Activated CD8-positive, alpha-beta memory T cell treated with anti-CD3 and anti-CD28 coated beads, Interleukin-2, amount 50 U/mL, for 4 hours (primary cell): ENCODE results near the gene FAM217B.
"Not testable (repeated sequence)": the region's sequence is repeated elsewhere in the genome, so short reads cannot be mapped to it uniquely, and the experiment has no call there.

Source experiments
- DNase-seq: peaks from one replicate; pipeline ENCODE4 v3.0.0-alpha.2; 2020

Gene FAM217B

GRCh38 chr20:59939052-59939878, 924 bp upstream of the FAM217B start:
- peak; percentile 16 for DNase-seq

- no peak for DNase-seq
These were observed 385 bp upstream of the FAM217B start for GRCh38 chr20:59939879-59940128.

GRCh38 chr20:59940956-59941294, 736 bp downstream of the FAM217B start:
- DNase-seq = no peak

GRCh38 chr20:59942245-59942644, 2.1 kb downstream of the FAM217B start:
- no peak for DNase-seq

GRCh38 chr20:59944726-59945125, 4.5 kb downstream of the FAM217B start:
- DNase-seq = no peak

GRCh38 chr20:59945175-59945574, 5.0 kb downstream of the FAM217B start:
- DNase-seq = no peak

- DNase-seq = no peak
These were observed 5.5 kb downstream of the FAM217B start for GRCh38 chr20:59945731-59946130.

- no peak for DNase-seq
These were observed 7.2 kb downstream of the FAM217B start for GRCh38 chr20:59947376-59947775.

- DNase-seq = no peak
These were observed 8.0 kb downstream of the FAM217B start for GRCh38 chr20:59948212-59948611.

- no peak for DNase-seq
These were observed 8.9 kb downstream of the FAM217B start for GRCh38 chr20:59948828-59949720.

- no peak for DNase-seq
These were observed 9.7 kb downstream of the FAM217B start for GRCh38 chr20:59949911-59950310.

GRCh38 chr20:59954718-59955117, 14.5 kb downstream of the FAM217B start:
- no peak for DNase-seq

- DNase-seq = no peak
These were observed 15.1 kb downstream of the FAM217B start for GRCh38 chr20:59955131-59955796.

GRCh38 chr20:59957568-59957967, 17.4 kb downstream of the FAM217B start:
- not testable (repeated sequence) for DNase-seq

- no peak for DNase-seq
These were observed 17.9 kb downstream of the FAM217B start, which contains the start of gene CDH26 for GRCh38 chr20:59958123-59958522. CDH26 (plus strand) TSS chr20:59958423; CDS start chr20:59958727, 304 bp downstream.

GRCh38 chr20:59958626-59959025, 18.4 kb downstream of the FAM217B start:
- DNase-seq = no peak

GRCh38 chr20:59961423-59961822, 21.2 kb downstream of the FAM217B start:
- no peak for DNase-seq

- DNase-seq = no peak
These were observed 22.0 kb downstream of the FAM217B start for GRCh38 chr20:59962155-59962554.

GRCh38 chr20:59966428-59966827, 26.2 kb downstream of the FAM217B start:
- DNase-seq = no peak

- no peak for DNase-seq
These were observed 31.2 kb downstream of the FAM217B start for GRCh38 chr20:59971428-59971827.

- no peak for DNase-seq
These were observed 32.0 kb downstream of the FAM217B start for GRCh38 chr20:59972037-59972801.

GRCh38 chr20:59976156-59976782, 36.1 kb downstream of the FAM217B start:
- DNase-seq = no peak
